BLaER1 (cell line): ENCODE measurements around the gene ANKRD6.

Experiments
- H3K27ac ChIP-seq: shearing (Covaris generic); formaldehyde crosslinking; 2 replicates; pipeline ENCODE4 v1.8.1; 2022
- H3K27me3 ChIP-seq: shearing (Covaris generic); formaldehyde crosslinking; 2 replicates; pipeline ENCODE4 v1.8.1; 2022
- H3K36me3 ChIP-seq: shearing (Covaris generic); formaldehyde crosslinking; 2 replicates; pipeline ENCODE4 v1.8.1; 2022
- H3K4me1 ChIP-seq: shearing (Covaris generic); formaldehyde crosslinking; 2 replicates; pipeline ENCODE4 v1.8.1; 2022
- H3K4me2 ChIP-seq: shearing (Covaris generic); formaldehyde crosslinking; 2 replicates; pipeline ENCODE4 v1.8.1; 2022
- H3K4me3 ChIP-seq: shearing (Covaris generic); formaldehyde crosslinking; 2 replicates; pipeline ENCODE4 v1.8.1; 2022
- H3K9ac ChIP-seq: shearing (Covaris generic); formaldehyde crosslinking; 2 replicates; pipeline ENCODE4 v1.8.1; 2022
- H3K9me3 ChIP-seq: shearing (Covaris generic); formaldehyde crosslinking; 2 replicates; pipeline ENCODE4 v1.8.1; 2022
- H4K20me1 ChIP-seq: shearing (Covaris generic); formaldehyde crosslinking; 2 replicates; pipeline ENCODE4 v1.8.1; 2022
- Cebpa-rat ChIP-seq: shearing (Covaris generic); IDR thresholded peaks from 2 replicates; pipeline ENCODE4 v1.8.1; 2022

ANKRD6 gene

GRCh38 chr6:89462503-89462902 is 29.6 kb downstream of the ANKRD6 start:
- no peak overlapping the region for H3K27ac ChIP-seq
- H3K36me3 ChIP-seq: no peaks in the 10 kb centered on the region
- no peaks in the 10 kb centered on the region for H4K20me1 ChIP-seq
- H3K27me3 ChIP-seq: no peaks in the 10 kb centered on the region
- TF ChIP-seq Cebpa-rat: no peak
- H3K9me3 ChIP-seq: no peaks in the 10 kb centered on the region
- H3K9ac ChIP-seq: no peak overlapping the region
- no peak overlapping the region for H3K4me2 ChIP-seq
- no peaks in the 10 kb centered on the region for H3K4me1 ChIP-seq
- H3K4me3 ChIP-seq: no peak overlapping the region

- Histone ChIP-seq H3K4me1 (no peaks in the 10 kb centered on the region), H3K27me3 (no peaks in the 10 kb centered on the region), H3K9ac (no peak overlapping the region), H3K36me3 (no peaks in the 10 kb centered on the region), H4K20me1 (no peaks in the 10 kb centered on the region), H3K27ac (no peak overlapping the region), H3K9me3 (no peaks in the 10 kb centered on the region), H3K4me2 (no peak overlapping the region), H3K4me3 (no peak overlapping the region)
- no peak for TF ChIP-seq Cebpa-rat
Measured at GRCh38 chr6:89464295-89464694, 31.3 kb downstream of the ANKRD6 start.

GRCh38 chr6:89467437-89467836 is 34.5 kb downstream of the ANKRD6 start:
- H3K4me3 ChIP-seq: no peak overlapping the region
- no peak overlapping the region for H3K4me2 ChIP-seq
- H3K4me1 ChIP-seq: no peaks in the 10 kb centered on the region
- no peaks in the 10 kb centered on the region for H4K20me1 ChIP-seq
- no peaks in the 10 kb centered on the region for H3K9me3 ChIP-seq
- no peak overlapping the region for H3K9ac ChIP-seq
- H3K27me3 ChIP-seq: no peaks in the 10 kb centered on the region
- no peak overlapping the region for H3K27ac ChIP-seq
- H3K36me3 ChIP-seq: no peaks in the 10 kb centered on the region
- no peak for TF ChIP-seq Cebpa-rat

- H3K4me2 ChIP-seq: no peak overlapping the region
Measured at GRCh38 chr6:89468998-89469397, 36.0 kb downstream of the ANKRD6 start.

DNA sequence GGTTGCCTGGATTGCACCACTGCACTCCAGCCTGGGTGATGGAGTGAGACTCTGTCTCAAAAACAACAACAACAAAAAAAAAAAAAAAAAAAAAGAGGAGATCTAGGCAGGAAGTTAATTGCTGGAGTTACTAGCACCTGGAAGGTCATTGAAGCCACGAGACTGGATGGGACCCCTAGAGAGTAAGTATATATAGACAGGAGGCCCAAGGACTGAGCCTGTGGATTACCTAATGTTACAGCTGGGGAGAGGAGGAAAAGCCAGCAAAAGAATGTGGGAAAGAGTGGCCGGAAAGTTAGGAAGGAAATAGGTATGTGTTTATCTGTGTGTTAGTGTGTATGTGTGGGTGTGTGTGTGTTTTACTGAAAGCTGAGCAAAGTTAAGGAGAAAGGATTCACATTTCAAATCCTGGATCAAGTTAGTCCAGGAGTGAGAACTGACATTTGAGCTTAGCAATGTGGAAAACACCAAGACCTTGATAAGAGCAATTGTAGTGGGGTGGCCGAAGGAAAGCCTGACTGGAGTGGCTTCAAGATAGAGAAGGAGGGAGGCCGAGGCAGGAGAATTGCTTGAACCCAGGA is 38.4 kb downstream of the ANKRD6 start:
- H3K27ac ChIP-seq: no peak overlapping the region
- H3K36me3 ChIP-seq: no peaks in the 10 kb centered on the region
- H3K9me3 ChIP-seq: no peaks in the 10 kb centered on the region
- no peak overlapping the region for H3K9ac ChIP-seq
- TF ChIP-seq Cebpa-rat: no peak
- H3K27me3 ChIP-seq: no peaks in the 10 kb centered on the region
- no peaks in the 10 kb centered on the region; the same call in 1 of the 2 replicates for H3K4me1 ChIP-seq
- no peak overlapping the region for H3K4me3 ChIP-seq
- no peaks in the 10 kb centered on the region for H4K20me1 ChIP-seq
- H3K4me2 ChIP-seq: no peak overlapping the region

More at GRCh38 chr6:89468998-89469397, 36.0 kb downstream of the ANKRD6 start:
- Histone ChIP-seq H3K4me1 (no peaks in the 10 kb centered on the region), H4K20me1 (no peaks in the 10 kb centered on the region), H3K27me3 (no peaks in the 10 kb centered on the region), H3K4me3 (no peak overlapping the region), H3K9ac (no peak overlapping the region), H3K36me3 (no peaks in the 10 kb centered on the region), H3K9me3 (no peaks in the 10 kb centered on the region), H3K27ac (no peak overlapping the region)
- TF ChIP-seq Cebpa-rat: no peak

DNA sequence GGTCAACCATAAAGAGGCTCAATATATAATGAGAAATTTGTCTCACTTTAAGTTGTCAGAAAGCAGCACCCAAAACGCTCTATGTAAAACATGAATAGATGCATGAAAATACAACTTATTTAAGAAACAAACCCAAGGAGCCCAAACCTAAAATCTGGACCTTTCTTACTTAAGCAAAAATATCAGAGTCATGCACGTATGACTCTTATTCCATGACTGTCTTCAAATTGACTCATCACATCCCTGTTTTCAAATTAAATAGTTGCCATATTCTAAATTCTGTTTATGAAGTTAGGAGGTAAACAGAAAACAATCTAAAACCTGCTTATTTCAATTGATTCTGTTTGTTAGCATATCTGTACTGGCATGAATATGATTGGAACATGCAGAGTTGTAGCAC is 42.1 kb downstream of the ANKRD6 start:
- no peaks in the 10 kb centered on the region for H3K36me3 ChIP-seq
- no peaks in the 10 kb centered on the region for H3K27me3 ChIP-seq
- H3K4me2 ChIP-seq: no peak overlapping the region
- H3K9ac ChIP-seq: no peak overlapping the region
- H3K4me3 ChIP-seq: no peak overlapping the region
- H3K9me3 ChIP-seq: no peaks in the 10 kb centered on the region
- TF ChIP-seq Cebpa-rat: no peak
- H3K4me1 ChIP-seq: no peaks in the 10 kb centered on the region; the same call in 1 of the 2 replicates
- no peak overlapping the region for H3K27ac ChIP-seq
- no peaks in the 10 kb centered on the region for H4K20me1 ChIP-seq

- no peaks in the 10 kb centered on the region for H3K27me3 ChIP-seq
- H3K36me3 ChIP-seq: no peaks in the 10 kb centered on the region
- no peak overlapping the region for H3K4me3 ChIP-seq
- no peak overlapping the region for H3K27ac ChIP-seq
- H4K20me1 ChIP-seq: no peaks in the 10 kb centered on the region
- no peak overlapping the region for H3K4me2 ChIP-seq
- H3K9me3 ChIP-seq: no peaks in the 10 kb centered on the region
- no peak for TF ChIP-seq Cebpa-rat
- H3K9ac ChIP-seq: no peak overlapping the region
- H3K4me1 ChIP-seq: no peaks in the 10 kb centered on the region; the same call in 1 of the 2 replicates
Measured at GRCh38 chr6:89475634-89476033, 42.7 kb downstream of the ANKRD6 start.

- no peaks in the 10 kb centered on the region for H3K36me3 ChIP-seq
- H3K27ac ChIP-seq: no peak overlapping the region
- no peaks in the 10 kb centered on the region for H3K9me3 ChIP-seq
- no peak overlapping the region for H3K4me2 ChIP-seq
- no peaks in the 10 kb centered on the region for H4K20me1 ChIP-seq
- H3K4me1 ChIP-seq: no peaks in the 10 kb centered on the region; the same call in 1 of the 2 replicates
- H3K4me3 ChIP-seq: no peak overlapping the region
- H3K9ac ChIP-seq: no peak overlapping the region
- no peak for TF ChIP-seq Cebpa-rat
- H3K27me3 ChIP-seq: no peaks in the 10 kb centered on the region
Measured at GRCh38 chr6:89479897-89480296, 46.9 kb downstream of the ANKRD6 start.

- no peak for TF ChIP-seq Cebpa-rat
- Histone ChIP-seq H3K27ac (no peak overlapping the region), H3K4me1 (no peaks in the 10 kb centered on the region), H4K20me1 (no peaks in the 10 kb centered on the region), H3K36me3 (no peaks in the 10 kb centered on the region), H3K4me3 (no peak overlapping the region), H3K9me3 (no peaks in the 10 kb centered on the region), H3K4me2 (no peak overlapping the region), H3K9ac (no peak overlapping the region), H3K27me3 (no peaks in the 10 kb centered on the region)
Measured at GRCh38 chr6:89481695-89482094, 48.7 kb downstream of the ANKRD6 start.

DNA sequence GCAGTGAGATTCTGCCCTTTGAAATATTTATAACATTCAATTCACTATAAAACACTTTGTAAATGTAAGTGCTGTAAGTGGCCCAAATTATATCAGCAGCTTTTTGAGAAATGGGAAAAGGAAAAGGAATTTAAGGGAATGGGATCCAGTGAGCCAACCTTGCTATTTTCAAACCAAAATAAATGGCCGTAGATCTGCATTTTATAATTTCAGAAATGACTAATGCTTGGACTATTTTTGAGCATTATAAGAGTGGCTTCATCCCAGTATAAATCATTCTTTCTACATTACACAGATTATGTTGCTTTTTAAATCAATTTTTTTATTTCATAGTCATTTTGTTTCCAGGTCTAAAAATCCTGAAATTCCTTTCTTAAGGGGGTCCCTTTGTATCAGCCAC is 49.2 kb downstream of the ANKRD6 start:
- Histone ChIP-seq H3K4me2 (no peak overlapping the region), H3K4me1 (no peaks in the 10 kb centered on the region), H3K9ac (no peak overlapping the region), H3K36me3 (no peaks in the 10 kb centered on the region), H3K27ac (no peak overlapping the region), H3K27me3 (no peaks in the 10 kb centered on the region), H3K4me3 (no peak overlapping the region), H4K20me1 (no peaks in the 10 kb centered on the region), H3K9me3 (no peaks in the 10 kb centered on the region)
- TF ChIP-seq Cebpa-rat: no peak
